ENCODE data around the gene COX19. TPM values are rescaled to one million over a fixed set of nuclear protein-coding genes. Genes with fewer than 3 reads are reported as not detected.

Gene COX19
- total RNA-seq, 1 experiment from 2014 or later = 18.8 TPM

- Histone ChIP-seq H3K27me3 (replicated peaks; ENCODE audit: insufficient read depth, low read depth, low read length, poor library complexity) (no peaks in the 10 kb centered on the region), H3K36me3 (ENCODE audit: insufficient read depth, low read length, poor library complexity, severe bottlenecking) (peaks cover 8% of the 10 kb centered on the region), H3K27ac (ENCODE audit: low read depth, low read length, poor library complexity, severe bottlenecking) (no peak overlapping the region), H3K4me3 (ENCODE audit: low read depth, low read length, poor library complexity, severe bottlenecking) (no peak overlapping the region), H3K9me3 (ENCODE audit: low read depth, low read length, poor library complexity, severe bottlenecking) (no peaks in the 10 kb centered on the region), H3K4me1 (ENCODE audit: insufficient read depth, low read length, poor library complexity, severe bottlenecking) (peaks cover 8% of the 10 kb centered on the region)
- intact Hi-C loops (cut with micrococcal nuclease; ENCODE audit: unreplicated experiment) = no loop called here
- DNase-seq (ENCODE audit: low spot score) = no peak
- ChIA-PET POLR2A (ENCODE audit: low non-redundant PET) (no interaction called here), CTCF (interaction anchor here (0.7 kb wide), 1 partner anchor 44 kb away, joined by 3 read pairs; no protein-coding TSS in a partner anchor)
- TF ChIP-seq, protein P1, sequence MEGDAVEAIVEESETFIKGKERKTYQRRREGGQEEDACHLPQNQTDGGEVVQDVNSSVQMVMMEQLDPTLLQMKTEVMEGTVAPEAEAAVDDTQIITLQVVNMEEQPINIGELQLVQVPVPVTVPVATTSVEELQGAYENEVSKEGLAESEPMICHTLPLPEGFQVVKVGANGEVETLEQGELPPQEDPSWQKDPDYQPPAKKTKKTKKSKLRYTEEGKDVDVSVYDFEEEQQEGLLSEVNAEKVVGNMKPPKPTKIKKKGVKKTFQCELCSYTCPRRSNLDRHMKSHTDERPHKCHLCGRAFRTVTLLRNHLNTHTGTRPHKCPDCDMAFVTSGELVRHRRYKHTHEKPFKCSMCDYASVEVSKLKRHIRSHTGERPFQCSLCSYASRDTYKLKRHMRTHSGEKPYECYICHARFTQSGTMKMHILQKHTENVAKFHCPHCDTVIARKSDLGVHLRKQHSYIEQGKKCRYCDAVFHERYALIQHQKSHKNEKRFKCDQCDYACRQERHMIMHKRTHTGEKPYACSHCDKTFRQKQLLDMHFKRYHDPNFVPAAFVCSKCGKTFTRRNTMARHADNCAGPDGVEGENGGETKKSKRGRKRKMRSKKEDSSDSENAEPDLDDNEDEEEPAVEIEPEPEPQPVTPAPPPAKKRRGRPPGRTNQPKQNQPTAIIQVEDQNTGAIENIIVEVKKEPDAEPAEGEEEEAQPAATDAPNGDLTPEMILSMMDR (conservative IDR thresholded peaks at IDR 0.05; ENCODE audit: low read depth, low read length) = 0 out of 2 replicates have a peak, but pooled peaks have one; percentile 20
- no peak for TF ChIP-seq EZH2 (IDR thresholded peaks at IDR 0.05; ENCODE audit: borderline replicate concordance, low read depth, low read length, poor library complexity, severe bottlenecking)
- no TSS peak for BruUV-seq (replicated peaks)
Observed at GRCh38 chr7:1020849-1021251, 45.5 kb upstream of the COX19 start.

- H3K27me3 ChIP-seq (replicated peaks; ENCODE audit: insufficient read depth, low read depth, low read length, poor library complexity) = no peaks in the 10 kb centered on the region
- peaks cover 8% of the 10 kb centered on the region for H3K4me1 ChIP-seq (ENCODE audit: insufficient read depth, low read length, poor library complexity, severe bottlenecking)
- no peak overlapping the region for H3K4me3 ChIP-seq (ENCODE audit: low read depth, low read length, poor library complexity, severe bottlenecking)
- ChIA-PET POLR2A (ENCODE audit: low non-redundant PET) (no interaction called here), CTCF (interaction anchor here (0.7 kb wide), 1 partner anchor 45 kb away, joined by 3 read pairs; no protein-coding TSS in a partner anchor)
- no peaks in the 10 kb centered on the region for H3K9me3 ChIP-seq (ENCODE audit: low read depth, low read length, poor library complexity, severe bottlenecking)
- DNase-seq (ENCODE audit: low spot score) = no peak
- TF ChIP-seq, protein P1 (conservative IDR thresholded peaks at IDR 0.05; ENCODE audit: low read depth, low read length) = no peak
- no peak for TF ChIP-seq EZH2 (IDR thresholded peaks at IDR 0.05; ENCODE audit: borderline replicate concordance, low read depth, low read length, poor library complexity, severe bottlenecking)
- no TSS peak for BruUV-seq (replicated peaks)
- H3K27ac ChIP-seq (ENCODE audit: low read depth, low read length, poor library complexity, severe bottlenecking) = no peak overlapping the region
- intact Hi-C loops (cut with micrococcal nuclease; ENCODE audit: unreplicated experiment) = no loop called here
- H3K36me3 ChIP-seq (ENCODE audit: insufficient read depth, low read length, poor library complexity, severe bottlenecking) = peaks cover 3% of the 10 kb centered on the region
Observed at GRCh38 chr7:1019789-1020610, 44.7 kb upstream of the COX19 start.

- Histone ChIP-seq H3K27ac (ENCODE audit: low read depth, low read length, poor library complexity, severe bottlenecking) (no peak overlapping the region), H3K27me3 (replicated peaks; ENCODE audit: insufficient read depth, low read depth, low read length, poor library complexity) (no peaks in the 10 kb centered on the region), H3K9me3 (ENCODE audit: low read depth, low read length, poor library complexity, severe bottlenecking) (no peaks in the 10 kb centered on the region), H3K36me3 (ENCODE audit: insufficient read depth, low read length, poor library complexity, severe bottlenecking) (peaks cover 3% of the 10 kb centered on the region), H3K4me1 (ENCODE audit: insufficient read depth, low read length, poor library complexity, severe bottlenecking) (peaks cover 5% of the 10 kb centered on the region), H3K4me3 (ENCODE audit: low read depth, low read length, poor library complexity, severe bottlenecking) (no peak overlapping the region)
- intact Hi-C loops (cut with micrococcal nuclease; ENCODE audit: unreplicated experiment) = no loop called here
- TF ChIP-seq EZH2 (IDR thresholded peaks at IDR 0.05; ENCODE audit: borderline replicate concordance, low read depth, low read length, poor library complexity, severe bottlenecking) = no peak
- TF ChIP-seq, protein P1 (conservative IDR thresholded peaks at IDR 0.05; ENCODE audit: low read depth, low read length) = no peak
- ChIA-PET POLR2A (ENCODE audit: low non-redundant PET) (no interaction called here), CTCF (no interaction called here)
- no TSS peak for BruUV-seq (replicated peaks)
- DNase-seq (ENCODE audit: low spot score) = no peak
Observed at GRCh38 chr7:1019255-1019785, 44.0 kb upstream of the COX19 start.

Measured in A673 (cell line).